Subcutaneous adipose tissue (tissue), 4 donors: ENCODE measurements around the gene GPHN. TPM values are rescaled to one million over a fixed set of nuclear protein-coding genes. Genes with fewer than 3 reads are reported as not detected.

Experiments used
- total RNA-seq, 4 donors: library from RNA; depleted of rRNA; stranded (reverse); fragments of >200 nt; gene quantifications; one replicate each; pipeline ENCODE4 v1.1.0, GENCODE V29; 2016
- TF ChIP-seq, protein P1 (sequence below): fragments of 450-650 bp; IDR thresholded peaks from one replicate; pipeline ENCODE4 v1.5.1; 2016; ENCODE audit warnings: low read depth, mild to moderate bottlenecking, control low read depth, antibody characterized with exemption, moderate library complexity

Gene GPHN
- total RNA-seq, 4 donors from 2014 or later = 18.0 to 38.2 (median 20.5) TPM

DNA sequence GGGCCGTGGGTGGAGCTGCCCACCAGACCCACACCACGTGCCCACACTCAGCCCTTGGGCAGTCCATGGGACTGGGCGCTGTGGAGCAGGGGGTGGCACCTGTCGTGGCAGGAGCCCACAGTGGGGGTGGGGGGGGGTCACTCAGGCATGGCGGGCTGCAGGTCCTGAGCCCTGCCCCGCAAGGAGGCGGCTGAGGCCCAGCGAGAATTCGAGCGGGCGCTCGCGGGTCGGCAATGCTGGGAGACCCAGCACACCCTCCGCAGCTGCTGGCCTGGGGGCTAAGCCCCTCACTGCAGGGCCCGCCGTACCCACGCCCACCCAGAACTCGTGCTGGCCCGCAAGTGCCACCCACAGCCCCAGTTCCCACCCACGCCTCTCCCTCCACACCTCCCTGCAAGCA, 548.7 kb downstream of the GPHN start:
- TF ChIP-seq, protein P1, sequence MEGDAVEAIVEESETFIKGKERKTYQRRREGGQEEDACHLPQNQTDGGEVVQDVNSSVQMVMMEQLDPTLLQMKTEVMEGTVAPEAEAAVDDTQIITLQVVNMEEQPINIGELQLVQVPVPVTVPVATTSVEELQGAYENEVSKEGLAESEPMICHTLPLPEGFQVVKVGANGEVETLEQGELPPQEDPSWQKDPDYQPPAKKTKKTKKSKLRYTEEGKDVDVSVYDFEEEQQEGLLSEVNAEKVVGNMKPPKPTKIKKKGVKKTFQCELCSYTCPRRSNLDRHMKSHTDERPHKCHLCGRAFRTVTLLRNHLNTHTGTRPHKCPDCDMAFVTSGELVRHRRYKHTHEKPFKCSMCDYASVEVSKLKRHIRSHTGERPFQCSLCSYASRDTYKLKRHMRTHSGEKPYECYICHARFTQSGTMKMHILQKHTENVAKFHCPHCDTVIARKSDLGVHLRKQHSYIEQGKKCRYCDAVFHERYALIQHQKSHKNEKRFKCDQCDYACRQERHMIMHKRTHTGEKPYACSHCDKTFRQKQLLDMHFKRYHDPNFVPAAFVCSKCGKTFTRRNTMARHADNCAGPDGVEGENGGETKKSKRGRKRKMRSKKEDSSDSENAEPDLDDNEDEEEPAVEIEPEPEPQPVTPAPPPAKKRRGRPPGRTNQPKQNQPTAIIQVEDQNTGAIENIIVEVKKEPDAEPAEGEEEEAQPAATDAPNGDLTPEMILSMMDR = no peak

DNA sequence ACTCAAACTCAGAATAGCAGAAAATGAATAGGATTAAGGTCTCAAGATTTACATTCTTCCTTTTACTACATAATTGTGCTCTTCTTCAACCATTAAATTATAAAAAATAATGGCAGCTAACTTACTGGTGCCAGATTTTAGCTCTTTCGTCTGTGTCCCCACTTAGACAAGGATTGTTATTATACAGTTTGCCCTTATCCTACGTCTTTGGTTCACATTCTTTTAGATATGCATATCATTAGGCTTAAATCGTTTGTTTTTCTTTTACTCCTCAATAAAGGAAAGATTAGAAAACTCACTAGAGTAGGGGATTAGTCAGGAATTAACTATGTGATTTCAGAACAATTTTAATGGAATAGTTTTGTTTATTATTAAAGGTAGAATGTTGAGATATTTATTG, 551.6 kb downstream of the GPHN start:
- TF ChIP-seq, protein P1 = no peak

DNA sequence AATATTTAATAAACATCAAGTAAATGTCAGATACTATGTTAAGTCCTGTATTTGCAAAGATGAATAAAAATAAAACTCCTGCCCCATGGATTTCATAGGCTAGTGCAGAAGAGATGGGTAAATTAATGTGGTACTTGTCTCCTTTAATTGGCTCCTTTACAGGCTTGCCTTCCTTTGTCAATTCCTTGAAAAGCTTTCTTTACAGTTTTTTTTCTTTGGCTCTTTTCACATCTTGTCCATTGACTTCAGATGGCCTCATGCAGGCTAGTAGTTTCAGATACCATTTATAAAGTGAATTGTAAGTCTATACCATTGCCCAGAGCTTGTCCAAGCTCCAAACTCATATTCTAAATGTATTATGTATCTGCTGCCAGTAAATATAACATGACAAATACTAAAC, 552.6 kb downstream of the GPHN start:
- TF ChIP-seq, protein P1 = no peak

DNA sequence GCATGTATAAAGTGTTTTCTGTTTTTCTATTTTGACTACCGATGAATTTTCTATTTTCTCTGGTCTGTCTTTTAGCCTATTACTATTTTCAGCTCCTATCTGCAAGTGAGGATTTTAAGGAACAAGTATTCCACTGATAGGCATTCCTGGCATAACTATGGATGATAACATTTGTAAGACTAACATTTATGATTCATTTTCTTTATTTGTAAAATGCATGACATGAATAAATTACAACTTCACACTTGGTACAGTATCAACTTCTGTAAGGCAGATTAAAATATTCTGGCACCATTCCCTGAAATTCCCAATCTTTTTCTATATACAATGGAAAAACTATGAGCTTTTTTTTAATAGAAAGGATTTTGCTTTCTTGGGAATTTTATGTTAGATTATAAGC, 560.3 kb downstream of the GPHN start:
- TF ChIP-seq, protein P1 = no peak

DNA sequence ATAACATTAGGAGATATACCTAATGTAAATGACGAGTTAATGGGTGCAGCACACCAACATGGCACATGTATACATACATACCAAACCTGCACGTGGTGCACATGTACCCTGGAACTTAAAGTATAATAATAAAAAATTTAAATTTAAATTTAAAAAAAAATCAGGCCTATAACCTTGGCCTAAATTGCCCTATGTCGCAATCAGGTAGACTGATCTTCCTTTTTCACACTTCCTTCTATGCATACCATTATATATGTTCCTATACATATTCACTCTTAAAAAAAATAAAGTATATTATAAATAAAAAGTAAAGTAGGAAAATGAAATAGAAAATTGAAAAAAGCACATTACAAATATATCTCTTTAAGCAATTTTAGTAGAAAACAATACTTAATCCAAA, 563.6 kb downstream of the GPHN start:
- TF ChIP-seq, protein P1 = no peak

DNA sequence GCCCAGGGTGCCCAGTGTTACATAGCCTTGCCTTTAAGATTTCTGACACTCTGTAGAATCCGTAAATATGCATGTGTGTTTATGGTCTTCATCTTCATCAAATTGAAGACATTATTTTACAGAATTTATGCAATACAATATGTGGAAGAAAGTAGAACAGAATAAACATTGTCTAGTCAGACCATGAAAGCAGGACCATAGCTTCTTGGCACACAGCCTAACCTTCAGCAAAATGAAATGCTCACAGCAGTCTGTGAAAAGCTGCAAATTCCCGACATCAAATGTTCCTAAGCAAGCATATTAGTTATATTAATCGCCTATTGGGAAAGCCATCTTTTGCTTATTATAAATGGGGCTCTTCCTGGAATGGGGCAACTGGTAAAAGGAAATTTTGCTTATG, 570.0 kb downstream of the GPHN start:
- TF ChIP-seq, protein P1 = no peak

DNA sequence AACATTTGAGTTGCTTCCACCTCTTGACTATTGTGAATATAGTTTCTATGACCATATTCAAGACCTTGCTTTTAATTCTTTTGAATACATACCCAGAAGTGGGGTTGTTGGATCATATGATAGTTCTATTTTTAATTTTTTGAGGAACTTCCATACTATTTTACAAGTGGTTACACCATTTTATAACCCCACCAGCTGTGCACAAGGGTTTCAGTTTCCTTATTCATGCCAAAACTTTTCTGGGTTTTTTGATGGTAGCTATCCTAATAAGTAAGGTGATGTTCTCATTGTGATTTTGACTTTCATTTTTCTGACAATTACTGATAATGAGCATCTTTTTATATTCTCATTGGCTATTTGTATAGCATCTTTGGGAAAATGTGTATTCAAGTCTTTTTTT, 571.9 kb downstream of the GPHN start:
- TF ChIP-seq, protein P1 = no peak
